ENCODE data around the gene LHB.
"Not testable (repeated sequence)": the region's sequence is repeated elsewhere in the genome, so short reads cannot be mapped to it uniquely, and the experiment has no call there.

The LHB gene

DNA sequence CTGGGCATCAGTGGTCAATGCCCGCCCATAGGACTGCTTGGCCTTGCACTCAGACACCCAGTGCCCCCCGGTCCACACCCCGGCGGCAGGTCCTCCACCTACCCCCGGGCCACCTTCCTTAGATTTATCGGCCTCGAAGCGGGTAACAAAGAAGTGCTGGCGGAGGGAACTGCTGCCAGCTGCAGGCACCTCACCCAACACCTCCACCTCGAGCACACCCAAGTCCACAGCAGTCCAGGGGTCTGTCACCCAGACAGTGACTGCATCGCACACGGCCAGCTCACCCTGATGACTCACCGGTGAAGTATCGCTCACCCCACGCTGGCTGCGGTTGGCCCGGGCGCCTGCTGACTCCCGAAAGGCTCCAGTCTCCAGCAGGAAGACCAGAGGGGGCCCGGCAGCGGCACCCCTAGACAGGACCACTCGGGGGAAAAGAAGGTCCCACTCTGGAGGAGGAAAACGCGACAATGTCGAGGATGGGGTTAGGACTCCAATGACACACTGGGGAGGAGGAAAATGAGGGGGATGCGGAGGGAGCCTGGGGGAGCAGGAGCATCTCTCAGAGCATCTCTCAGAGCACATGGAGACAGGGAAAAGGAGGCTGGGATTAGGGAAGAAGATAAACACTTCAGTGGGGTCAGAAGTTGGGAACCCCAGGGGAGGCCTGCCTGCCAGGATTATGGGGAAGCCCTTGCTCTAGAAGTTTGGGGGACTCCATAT, 21.8 kb upstream of the LHB start:
- not testable (repeated sequence) for DNase-seq (ENCODE audit: low read depth in 3 of 3)

DNA sequence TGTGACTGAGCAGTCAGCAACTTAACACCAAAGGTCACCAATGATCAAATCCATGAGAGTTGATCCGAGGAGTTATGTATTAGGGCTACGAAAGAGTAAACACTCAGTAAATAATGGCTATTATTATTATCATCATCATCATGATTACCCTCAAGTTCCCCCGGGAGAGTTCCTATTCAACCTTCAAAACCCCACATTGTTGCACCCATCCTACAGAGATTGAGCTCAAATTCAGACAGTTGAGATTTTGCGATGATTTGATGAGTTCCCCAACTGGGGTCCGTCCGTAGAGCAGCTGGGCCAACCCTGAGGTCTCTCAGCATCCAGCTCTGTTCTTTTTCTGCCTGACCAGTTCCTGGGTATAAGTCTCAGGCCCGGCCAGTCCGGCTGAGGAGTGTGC, 21.2 kb upstream of the LHB start:
- not testable (repeated sequence) for DNase-seq (ENCODE audit: low read depth in 3 of 3)

DNA sequence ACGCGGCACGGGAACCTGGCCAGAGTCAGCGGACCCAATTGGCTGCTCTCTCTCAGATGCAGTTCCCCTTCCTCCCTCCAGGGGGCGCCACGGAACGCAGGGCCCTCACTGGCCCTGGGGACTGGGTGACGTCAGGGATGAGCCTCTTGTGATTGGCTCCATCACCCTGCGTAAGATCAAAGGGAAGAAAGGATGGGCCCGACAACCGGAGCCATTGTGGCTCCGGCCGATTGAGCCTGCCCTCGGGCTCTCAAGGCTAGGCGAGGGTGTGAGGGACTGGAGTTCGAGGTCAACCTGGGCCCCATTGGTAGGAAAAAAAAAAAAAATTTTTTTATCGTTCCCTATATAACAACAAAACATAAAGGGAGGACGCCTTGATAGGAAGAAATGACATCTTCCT, 19.9 kb upstream of the LHB start, which contains the start of gene CGB1:
TSS of gene CGB1 (minus strand) at position 81 of the 400 bp plus-strand sequence. CDS start 184 bp downstream, outside the sequence.
- DNase-seq (ENCODE audit: low read depth in 3 of 3): not testable (repeated sequence)

DNA sequence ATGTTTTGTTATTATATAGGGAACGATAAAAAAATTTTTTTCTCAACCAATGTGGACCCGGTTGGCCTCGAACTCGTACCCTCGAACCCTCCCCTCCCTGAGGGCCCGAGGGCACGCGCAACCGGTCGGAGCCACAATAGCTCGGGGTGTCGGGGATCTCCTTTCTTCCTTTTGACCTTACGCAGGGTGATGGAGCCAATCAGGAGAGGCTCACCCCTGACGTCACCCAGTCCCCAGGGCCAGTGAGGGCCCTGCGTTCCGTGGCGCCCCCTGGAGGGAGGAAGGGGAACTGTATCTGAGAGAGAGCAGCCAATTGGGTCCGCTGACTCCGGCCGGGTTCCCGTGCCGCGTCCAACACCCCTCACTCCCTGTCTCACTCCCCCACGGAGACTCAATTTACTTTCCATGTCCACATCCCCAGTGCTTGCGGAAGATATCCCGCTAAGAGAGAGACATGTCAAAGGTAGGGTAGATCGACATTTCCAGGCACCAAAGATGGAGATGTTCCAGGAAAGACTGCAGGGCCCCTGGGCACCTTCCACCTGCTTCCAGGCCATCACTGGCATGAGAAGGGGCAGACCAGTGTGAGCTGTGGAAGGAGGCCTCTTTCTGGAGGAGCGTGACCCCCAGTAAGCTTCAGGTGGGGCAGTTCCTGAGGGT, 14.9 kb upstream of the LHB start, which contains the start of gene CGB2:
TSS of gene CGB2 (plus strand) at position 249 of the 660 bp plus-strand sequence. CDS start at position 455, 206 bp downstream.
- not testable (repeated sequence) for DNase-seq (ENCODE audit: low read depth in 3 of 3)

DNA sequence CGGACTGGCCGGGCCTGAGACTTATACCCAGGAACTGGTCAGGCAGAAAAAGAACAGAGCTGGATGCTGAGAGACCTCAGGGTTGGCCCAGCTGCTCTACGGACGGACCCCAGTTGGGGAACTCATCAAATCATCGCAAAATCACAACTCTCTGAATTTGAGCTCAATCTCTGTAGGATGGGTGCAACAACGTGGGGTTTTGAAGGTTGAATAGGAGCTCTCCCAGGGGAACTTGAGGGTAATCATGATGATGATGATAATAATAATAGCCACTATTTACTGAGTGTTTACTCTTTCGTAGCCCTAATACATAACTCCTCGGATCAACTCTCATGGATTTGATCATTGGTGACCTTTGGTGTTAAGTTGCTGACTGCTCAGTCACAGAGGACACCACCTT, 13.4 kb upstream of the LHB start:
- not testable (repeated sequence) for DNase-seq (ENCODE audit: low read depth in 3 of 3)

DNA sequence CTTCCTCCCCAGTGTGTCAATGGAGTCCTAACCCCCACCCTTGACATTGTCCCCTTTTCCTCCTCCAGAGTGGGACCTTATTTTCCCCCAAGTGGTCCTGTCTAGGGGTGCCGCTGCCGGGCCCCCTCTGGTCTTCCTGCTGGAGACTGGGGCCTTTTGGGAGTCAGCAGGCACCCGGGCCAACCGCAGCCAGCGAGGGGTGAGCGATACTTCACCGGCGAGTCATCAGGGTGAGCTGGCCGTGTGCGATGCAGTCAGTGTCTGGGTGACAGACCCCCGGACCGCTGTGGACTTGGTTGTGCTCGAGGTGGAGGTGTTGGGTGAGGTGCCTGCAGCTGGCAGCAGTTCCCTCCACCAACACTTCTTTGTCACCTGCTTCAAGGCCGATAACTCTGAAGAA, 12.9 kb upstream of the LHB start:
- DNase-seq (ENCODE audit: low read depth in 3 of 3): not testable (repeated sequence)

DNA sequence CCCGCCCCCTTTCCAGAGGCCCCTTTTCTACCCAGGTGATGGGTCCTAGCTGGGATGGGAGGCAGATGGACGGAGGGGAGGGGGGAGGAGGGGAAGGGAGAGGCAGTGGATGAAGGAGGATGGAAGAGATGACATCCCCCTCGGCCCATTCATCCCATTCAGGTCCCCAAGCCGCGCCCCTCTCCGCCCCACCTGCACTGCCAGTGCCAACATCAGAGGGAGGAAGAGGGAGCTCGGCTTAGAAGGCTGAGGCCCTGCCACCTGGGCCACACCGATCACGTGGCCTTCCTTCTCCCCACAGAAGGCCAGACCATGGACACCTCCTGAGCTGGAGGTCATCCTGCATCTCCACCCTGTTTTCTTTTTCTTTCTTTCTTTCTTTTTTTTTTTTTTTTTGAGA, 11.8 kb upstream of the LHB start:
- DNase-seq (ENCODE audit: low read depth in 3 of 3): not testable (repeated sequence)

DNA sequence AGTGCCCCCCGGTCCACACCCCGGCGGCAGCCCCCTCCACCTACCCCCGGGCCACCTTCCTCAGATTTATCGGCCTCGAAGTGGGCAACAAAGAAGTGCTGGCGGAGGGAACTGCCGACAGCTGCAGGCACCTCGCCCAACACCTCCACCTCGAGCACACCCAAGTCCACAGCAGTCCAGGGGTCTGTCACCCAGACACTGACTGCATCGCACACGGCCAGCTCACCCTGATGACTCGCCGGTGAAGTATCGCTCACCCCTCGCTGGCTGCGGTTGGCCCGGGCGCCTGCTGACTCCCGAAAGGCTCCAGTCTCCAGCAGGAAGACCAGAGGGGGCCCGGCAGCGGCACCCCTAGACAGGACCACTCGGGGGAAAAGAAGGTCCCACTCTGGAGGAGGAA, 8.7 kb upstream of the LHB start:
- DNase-seq (ENCODE audit: low read depth in 3 of 3): not testable (repeated sequence)

DNA sequence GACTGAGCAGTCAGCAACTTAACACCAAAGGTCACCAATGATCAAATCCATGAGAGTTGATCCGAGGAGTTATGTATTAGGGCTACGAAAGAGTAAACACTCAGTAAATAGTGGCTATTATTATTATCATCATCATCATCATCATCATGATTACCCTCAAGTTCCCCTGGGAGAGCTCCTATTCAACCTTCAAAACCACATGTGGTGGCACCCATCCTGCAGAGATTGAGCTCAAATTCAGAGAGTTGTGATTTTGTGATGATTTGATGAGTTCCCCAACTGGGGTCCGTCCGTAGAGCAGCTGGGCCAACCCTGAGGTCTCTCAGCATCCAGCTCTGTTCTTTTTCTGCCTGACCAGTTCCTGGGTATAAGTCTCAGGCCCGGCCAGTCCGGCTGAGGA, 8.2 kb upstream of the LHB start:
- not testable (repeated sequence) for DNase-seq (ENCODE audit: low read depth in 3 of 3)

DNA sequence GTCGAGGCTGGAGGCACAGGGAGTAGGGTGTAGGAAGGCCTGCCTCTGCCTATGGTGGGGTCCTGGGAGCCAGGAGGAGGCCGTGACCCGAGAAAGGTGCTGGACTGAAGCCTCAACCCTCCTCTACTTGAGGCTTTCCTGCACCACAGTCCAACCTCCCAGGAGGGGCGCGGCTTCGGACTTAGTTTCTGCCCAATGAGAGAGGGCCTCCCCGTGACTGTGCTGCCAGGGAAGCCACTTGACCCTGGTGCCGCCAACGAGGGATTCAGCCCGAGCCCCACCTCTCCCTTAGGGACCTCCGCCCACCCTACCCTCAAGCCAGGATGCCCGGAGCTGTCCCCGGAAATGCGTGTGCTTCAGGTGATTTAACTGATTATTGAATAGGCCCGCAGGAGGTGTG, 7.3 kb upstream of the LHB start, which contains the start of gene CGB3:
TSS of gene CGB3 (minus strand) at position 101 of the 400 bp plus-strand sequence. CDS start 362 bp downstream, outside the sequence.
- not testable (repeated sequence) for DNase-seq (ENCODE audit: low read depth in 3 of 3)

DNA sequence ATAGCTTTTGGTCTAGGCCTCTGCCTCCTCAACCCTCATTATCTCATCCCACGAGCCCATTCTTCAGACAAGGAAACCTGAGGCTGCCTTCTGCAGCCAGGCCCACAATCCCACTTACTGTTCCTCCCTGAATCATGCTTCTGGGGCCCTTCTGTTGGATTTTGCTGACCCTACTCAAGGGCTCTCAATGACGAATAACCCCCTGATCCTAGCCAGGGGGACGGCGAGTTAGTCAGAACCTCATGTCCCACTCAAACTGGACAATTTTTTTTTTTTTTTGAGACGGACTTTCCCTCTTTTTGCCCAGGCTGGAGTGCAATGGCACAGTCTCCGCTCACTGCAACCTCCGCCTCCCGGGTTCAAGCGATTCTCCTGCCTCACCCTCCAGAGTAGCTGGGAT, 5.2 kb upstream of the LHB start:
- no peak for DNase-seq (ENCODE audit: low read depth in 3 of 3)

DNA sequence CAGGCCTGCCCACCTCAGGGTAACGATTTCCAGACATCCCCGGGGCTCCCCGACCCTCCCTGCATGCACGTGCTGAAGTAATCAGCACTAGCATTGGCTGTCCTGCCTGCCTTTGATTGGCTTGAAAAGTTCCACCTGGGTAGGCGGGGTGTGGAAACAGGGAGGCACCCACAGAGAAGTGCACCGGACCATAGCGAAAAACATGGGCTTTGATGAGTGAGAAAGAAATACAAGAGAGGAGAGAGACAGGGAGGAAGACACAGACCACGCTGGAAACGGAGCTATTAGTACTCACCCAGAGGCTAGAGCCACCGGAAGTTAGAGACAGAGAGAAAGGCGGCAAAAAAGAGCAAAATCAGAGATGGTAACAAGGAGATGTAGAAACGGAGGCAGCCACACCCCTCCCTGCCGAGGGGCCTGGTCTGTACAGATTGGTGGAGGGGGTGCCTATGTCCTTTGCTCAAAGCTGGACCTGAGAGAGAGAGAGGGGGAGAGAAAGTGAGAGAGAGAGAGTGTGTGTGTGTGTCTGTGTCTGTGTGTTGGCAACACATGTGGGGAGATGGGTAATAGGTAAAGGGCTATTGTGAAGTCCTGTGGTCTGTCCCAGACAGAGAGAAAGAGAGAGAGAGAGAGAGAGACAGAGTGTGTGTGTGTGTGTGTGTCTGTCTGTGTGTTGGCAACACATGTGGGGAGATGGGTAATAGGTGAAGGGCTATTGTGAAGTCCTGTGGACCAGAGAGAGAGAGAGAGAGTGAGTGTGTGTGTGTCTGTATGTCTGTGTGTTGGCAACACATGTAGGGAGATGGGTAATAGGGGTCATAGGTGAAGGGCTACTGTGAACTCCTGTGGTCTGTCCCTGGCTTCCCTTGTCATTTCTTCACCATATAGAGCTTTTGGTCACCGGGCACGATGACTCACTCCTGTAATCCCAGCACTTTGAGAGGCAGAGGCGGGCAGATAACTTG, 4.3 kb upstream of the LHB start:
- no peak for DNase-seq (ENCODE audit: low read depth in 3 of 3)

DNA sequence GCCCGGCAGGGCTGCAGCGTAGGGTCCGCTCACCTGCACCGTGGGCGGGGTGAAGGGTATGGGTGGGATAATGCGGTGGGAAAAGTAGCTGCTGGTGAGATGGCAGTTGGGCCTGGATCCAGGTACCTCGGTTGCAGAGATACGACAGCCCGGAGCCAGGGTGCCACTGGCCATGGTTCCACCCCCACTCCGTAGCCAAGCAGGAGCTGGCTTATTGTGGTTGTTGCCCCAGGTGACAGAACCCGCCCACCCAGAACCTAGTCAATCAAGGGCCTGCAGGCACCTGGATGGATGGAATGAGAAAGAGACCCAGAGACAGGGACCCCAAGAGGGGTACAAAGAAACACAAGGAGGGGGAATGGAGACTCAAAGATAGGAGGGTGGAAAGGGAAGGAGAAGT, 3.5 kb upstream of the LHB start:
- DNase-seq (ENCODE audit: low read depth in 3 of 3): no peak

DNA sequence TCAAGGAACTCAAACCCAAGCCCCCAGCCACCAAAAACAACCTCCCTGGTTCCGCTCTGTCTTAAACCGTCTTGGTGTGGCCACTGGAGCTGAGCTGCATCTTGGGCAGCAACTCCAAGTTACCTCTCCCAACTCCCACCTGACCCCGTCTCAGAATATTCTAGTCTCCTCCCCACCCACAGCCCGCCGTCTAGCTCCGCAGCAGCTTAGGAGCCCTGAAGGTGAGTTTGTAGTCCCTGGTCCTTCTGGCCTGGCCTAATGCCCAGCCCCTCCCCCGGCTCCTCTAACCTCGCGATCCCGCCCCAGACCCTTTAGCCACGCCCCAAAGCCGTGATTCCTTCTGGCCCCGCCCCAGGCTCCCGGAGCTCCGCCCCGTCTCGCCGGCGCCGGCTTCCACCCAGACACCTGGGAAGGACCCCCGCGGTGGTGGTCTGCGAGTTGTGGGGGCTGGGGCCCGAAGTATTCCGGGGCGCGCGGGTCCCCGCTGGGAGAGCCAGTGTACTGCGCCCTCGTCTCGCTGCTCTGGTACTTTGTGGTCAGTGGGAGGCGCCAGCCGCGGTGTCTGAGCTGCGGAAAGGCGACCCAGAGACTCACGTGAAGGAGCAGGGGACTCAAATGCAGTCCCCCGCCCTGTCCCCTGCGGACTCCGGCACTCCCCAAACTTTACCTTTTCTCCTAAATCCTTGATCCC, 2.5 kb upstream of the LHB start:
- peak; percentile 32 to 58 (median 36) for DNase-seq (ENCODE audit: low read depth in 3 of 3)

DNA sequence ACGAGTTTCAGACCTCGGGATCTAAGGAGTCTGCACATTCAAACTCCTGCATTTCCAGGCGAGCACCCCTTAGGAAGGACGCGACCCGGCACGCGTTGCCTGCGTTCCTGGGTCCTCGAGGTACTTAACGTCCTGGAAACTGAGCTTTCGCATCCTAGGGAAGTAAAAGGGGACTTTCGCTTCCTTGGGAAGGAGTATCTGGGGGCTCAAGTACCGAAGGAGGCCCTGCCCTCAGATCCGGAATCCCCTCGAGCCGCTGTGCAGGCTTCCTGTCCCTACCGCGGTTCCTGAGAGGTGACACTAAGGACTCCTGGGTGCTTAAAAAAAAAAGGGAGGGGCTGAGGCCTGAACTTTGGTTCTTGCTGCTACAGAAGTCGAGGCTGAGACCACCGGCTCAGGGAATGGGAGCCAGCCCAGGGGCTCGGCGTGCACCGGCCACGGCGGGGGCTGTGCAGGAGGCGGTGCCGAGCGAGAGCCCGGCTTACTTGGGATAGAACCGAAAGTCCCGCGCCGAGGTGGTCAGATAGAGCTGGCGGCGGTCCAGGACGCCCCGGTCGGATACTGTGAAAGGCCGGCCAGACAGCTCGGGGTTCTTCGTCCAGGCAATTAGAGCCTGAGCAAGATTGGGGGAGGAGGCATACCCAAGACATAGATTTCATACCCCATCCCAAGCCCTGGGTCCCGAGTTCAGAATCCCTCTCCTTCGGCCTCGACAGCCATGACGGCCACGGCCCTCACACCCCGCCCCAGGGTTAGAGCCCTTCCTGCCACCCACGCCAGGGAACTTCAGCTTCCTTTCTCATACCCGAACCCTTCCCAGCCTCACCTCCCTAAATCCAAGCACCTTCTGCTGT, 1.7 kb upstream of the LHB start:
- not testable (repeated sequence) for DNase-seq (ENCODE audit: low read depth in 3 of 3)

DNA sequence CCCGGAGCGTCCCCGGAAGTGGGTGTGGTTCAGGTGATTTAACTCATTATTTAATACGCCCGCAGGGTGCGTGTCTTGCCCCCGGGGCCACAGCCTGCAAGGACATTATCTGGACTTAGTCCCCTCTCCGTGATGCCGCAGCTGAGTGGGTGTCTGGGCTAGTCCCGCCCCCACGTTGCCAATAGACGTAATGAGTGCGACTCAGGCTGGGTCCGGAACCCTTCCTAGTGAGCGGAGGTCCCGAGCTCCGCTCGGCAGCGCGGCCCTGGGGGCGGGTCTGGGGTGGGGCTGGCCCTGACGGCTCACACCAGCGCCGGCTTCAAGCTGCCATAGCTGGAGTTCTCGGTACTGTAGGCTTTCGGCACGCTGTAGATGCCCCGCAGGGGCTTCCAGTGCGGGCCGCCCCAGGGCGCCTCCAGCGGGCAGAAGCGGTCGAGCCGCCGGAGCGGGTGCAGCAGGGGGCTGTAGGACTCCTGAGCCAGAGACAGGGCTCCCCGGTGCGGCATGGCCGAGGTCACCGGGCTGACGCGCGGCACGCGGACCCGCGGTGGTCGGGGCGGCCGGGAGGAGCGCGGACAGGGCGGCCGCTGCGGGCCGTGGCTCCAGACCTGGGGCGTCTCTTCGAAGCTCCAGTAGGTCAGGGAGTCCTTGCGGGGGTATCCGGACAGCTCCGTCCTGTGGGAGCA, 918 bp upstream of the LHB start:
- DNase-seq (ENCODE audit: low read depth in 3 of 3): peak; percentile 38 to 52 (median 42)

DNA sequence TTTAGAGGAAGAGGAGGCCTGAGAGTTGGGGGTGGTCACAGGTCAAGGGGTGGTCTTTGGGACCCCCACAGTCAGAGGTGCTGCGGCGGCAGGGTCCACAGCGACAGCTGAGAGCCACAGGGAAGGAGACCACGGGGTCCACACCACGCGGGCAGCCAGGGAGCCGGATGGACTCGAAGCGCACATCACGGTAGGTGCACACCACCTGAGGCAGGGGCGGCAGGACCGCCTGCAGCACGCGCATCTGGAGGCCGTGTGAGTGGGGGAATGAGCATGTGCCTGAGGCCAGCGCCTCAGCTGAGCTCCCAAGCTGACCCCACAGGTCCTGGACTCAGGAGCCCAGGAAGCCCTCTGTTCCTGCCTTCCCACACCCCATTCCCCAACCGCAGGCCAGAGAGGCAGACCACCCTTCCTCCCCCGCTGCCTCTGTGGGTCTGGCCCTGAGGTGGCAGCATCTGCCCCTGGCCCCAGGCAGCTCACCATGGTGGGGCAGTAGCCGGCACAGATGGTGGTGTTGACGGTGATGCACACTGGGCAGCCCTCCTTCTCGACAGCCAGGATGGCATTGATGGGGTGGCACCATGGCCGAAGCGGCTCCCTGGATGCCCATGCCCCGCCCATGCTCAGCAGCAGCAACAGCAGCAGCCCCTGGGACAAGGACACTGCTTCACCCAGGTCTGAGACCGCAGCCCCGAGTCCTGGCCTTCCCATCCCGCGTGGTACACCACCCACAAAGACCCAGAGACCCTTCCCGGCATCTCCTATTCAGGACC, 638 bp downstream of the LHB start:
- DNase-seq (ENCODE audit: low read depth in 3 of 3): no peak

DNA sequence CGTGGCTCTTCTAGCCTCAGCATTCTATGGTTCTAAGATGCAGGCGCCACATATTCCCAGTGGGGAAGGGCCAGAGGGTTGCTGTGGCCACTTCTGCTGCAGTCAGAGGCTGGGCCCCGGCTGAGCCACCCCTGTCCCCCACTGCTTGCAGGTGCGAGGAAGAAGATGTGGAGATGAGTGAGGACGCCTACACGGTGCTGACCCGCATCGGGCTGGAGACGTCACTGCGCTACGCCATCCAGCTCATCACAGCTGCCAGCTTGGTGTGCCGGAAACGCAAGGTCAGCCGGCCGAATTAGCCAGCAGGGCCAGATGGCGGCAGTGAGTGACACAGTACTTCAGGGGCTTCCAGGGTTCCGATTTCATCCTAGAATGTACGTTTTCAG, 2.0 kb downstream of the LHB start:
- no peak for DNase-seq (ENCODE audit: low read depth in 3 of 3)
